Measurements from ENCODE around the gene PLA2G2F.

Gene PLA2G2F

DNA sequence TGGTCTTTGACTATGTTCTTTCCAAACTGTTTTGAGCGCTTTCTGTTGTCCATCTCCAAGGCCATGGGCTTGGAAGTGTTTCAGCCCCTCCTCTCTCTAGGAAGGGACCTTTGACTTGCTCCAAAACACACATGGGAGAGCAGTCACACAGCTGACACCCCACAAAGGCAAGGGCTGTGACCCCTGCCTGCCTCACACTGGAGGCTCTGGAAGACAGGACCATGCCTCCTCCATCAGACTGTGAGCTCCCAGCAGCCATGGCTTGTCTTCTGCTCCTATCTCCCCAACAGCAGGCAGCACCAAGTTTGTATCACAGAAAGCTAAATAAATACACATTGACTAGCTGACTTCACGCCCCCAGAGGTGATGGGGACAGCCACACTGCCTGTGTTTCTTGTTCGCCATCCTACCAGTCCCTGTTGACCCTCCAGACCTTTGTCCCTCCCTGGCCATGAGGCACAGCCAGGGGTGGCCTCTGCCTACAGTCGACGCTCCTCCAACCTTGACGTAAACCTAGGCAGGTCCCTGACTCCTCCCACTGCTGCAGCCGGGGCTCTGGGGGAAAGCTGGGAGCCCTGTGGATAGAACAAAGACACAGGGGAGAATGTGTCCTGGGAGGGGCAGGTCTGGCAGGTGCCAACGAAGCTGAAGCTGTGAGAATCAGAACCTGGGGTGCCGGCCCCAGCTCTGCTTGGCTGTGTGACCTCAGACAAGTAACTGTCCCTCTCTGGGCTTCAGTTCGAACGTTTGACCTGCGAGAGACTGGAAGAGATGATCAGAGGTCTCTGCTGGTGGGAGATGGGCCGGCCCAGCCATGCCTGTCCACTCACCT is 4.8 kb downstream of the PLA2G2F start:
- DNase-seq: no peak

DNA sequence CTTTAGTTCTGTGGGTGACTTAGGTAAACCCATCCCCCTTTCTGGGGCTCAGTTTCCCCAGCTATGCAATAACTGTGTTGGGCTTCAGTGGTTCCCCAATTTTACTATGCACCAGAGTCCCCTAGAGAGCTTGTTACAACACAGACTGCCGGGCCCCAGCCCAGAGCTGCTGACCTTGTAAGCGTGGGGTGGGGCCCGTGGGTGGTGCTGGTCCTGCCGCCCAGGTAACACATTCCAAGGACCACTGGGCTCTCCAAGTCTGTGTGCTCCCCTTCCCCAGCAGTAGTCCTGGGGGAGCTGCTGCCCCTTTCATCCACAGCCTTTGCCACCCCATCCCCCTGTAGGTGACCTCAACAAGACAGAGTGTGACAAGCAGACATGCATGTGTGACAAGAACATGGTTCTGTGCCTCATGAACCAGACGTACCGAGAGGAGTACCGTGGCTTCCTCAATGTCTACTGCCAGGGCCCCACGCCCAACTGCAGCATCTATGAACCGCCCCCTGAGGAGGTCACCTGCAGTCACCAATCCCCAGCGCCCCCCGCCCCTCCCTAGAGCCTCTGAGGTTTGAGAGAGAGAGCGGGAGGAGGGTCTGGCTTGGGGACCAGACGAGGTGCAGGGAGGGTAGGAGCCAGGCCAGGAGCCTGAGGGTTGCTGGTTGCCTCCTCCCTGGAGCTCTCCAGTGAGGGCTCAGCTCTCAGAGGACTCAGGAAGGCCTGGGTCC is 8.9 kb downstream of the PLA2G2F start:
- DNase-seq: no peak

DNA sequence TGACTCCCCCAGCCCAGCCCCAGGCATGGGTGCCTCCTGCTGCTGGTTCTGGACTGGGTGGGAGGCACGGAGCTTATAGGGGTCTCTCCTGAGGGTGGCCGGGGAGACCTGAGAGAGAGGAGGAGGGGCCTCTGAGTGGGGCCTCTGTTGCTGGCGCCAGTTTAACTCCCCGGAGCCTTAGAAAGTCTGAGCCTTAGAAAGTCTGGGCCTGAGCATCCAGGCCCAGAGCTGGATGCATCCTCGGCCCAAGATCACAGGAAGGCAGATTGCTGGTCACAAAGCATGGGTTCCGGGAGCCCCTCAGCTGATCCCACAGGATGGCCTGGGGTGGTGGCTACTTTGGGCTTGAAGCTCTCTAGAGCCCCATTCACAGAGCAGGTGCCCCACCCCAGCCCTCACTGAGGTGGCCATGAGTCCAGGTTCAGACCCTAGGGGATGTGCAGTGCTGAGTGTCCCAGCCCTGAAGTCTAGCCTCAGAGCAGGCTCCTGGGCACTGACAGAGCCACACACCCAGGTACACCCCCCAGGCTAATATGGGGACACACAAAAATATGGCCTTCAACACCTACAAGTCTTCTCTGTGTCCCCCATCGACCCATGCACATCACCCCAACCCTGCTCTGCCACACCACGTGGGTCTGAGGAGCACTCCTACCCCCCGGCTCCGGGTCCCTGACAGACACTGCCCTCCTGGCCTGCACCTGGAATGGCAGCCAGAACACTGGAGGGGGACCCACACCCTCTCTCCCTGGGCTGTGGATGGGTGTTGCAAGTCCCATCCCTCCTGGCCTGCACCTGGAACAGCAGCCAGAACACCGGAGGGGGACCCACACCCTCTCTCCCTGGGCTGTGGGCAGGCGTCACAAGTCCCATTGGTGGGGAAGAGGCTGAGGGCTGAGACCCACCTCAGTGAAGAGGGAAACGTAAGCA is 9.7 kb downstream of the PLA2G2F start:
- no peak for DNase-seq

DNA sequence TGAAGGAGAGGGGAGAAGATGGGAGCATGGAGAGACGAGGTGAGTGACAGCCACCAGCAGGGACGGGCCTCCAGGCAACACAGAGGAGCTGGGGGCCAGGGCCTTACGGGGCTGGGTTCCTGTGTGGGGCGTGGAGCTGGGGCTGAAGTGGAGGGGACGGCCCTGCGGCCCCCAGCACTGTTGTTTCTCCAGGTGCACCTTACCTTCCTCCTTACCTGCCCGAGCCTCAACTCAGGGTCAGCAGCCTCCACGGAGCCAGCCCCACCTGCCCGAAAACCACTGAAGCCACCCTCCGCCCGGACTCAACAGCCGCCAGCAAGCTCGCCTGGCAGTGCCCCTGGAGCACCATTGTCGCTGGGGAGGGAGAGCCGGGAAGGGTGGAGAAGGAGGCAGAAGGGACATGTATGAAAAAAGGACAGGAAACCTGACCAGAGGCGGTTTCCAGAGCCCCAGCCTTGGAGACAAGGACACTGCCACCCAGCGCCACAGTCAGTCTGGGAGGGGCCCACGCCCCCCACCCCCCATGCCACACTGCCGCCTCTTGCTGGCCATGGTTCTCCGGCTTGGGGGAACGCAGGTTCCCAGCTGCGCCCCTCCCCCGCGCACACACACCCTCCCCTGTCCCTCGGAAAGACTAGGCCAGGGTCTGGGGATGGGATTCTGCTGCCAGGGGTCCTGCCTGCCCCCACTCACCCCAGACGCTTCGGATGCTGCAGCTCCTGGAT is 10.6 kb downstream of the PLA2G2F start:
- DNase-seq: no peak

DNA sequence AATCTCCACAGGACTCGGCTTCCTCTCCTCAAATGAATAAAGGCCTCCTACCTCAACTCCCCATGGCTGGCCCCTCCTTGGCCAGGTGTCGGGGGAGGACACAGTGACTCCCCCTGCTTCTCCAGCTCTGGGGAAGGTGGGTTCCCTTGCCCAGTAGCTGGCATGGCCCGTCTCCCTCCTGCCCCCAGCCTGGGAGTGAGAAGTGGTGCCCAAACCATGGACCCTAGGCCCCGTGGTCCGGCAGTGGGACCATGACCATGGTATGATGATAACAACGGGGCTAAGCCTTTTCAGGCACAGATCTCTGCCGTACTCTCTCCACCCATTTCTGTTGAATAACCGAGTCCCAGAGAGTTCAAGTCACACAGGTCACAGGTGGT is 11.2 kb downstream of the PLA2G2F start:
- DNase-seq: no peak

DNA sequence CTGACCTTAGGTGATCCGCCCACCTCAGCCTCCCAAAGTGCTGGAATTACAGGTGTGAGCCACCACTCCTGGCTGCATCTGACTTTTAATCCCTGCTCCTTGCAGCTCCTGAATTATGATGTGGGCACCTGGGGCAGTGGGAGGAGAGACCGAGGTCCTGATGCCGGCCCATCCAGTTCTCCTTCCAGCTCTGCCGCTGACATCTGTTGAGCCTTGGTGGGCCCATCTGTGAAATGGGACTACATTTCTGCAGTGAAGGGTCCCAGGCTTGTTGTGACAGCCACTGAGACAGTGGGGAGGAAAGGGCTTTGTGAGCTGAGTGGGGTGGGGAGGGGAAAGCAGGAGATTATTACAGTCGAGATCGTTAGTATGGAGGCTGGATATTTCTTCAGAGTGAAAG is 11.8 kb downstream of the PLA2G2F start:
- DNase-seq: no peak

DNA sequence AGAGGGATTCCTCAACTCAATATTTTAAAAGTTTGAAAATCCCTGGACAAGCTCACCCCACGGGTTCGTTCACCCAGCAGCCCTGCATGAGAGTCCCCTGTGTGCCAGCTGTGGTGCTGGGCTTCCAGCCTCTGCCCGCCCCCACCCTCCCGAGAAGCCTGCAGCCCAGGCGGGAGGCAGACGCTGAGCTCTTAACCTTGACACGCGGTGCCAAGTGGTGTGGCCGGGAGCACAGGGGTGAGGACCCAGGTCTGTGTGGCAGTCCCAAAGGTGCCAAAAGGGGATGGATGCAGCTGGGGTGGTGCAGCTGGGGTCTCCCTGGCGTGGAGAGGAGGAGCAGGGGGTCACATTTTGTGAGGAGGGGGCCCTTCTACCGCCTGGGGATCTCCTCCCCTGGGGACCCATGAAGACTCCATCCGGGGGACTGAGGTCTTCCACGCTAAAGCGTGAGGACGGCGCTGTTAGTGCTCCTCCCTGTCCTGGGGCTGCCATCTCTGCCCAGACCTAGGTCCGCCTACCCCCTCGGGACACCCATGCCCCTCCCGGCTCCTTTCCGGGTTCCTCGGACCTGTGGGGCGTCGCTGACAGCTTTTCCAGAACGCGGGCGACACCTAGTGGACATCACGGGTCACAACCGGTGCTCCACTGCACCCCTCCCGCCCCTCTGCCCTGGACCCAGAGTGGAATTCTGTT is 12.9 kb downstream of the PLA2G2F start:
- peak; percentile 67 for DNase-seq

DNA sequence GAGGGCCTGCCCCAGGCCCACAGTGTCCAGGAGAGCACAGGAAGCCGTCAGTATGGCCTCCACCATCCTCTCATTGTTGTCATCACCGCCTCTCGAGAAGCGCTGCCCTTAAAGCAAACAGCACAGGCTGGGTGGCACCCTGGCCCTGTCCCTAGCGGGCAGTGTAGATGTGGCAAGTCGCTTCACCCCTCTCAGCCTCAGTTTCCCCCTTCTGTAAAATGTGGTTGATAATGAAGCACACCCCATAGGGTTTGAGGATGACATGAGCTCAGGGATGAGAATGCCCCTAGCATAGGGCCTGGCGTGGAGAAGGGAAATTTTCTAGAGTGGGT is 13.4 kb downstream of the PLA2G2F start:
- no peak for DNase-seq

DNA sequence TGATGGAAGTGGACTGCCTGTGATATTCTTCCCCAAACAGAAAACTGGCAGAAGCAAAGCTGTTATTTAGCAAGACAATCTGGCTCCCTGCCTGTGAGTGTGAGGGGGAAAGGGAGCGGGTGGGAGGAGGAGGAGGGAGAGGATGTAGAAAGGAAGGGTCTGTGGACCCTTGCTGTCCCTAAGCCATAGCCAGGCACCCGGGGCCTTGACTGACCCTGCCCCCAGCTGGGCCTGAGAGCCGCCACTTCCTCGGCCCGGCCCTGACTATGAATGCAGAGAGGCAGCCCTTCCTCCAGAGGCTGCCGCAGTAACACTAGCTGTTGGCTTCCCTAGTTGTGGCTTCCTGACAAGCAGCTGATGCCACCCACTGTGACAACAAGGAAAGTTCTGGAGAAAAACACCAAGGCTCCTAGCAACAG is 13.9 kb downstream of the PLA2G2F start:
- DNase-seq: no peak

DNA sequence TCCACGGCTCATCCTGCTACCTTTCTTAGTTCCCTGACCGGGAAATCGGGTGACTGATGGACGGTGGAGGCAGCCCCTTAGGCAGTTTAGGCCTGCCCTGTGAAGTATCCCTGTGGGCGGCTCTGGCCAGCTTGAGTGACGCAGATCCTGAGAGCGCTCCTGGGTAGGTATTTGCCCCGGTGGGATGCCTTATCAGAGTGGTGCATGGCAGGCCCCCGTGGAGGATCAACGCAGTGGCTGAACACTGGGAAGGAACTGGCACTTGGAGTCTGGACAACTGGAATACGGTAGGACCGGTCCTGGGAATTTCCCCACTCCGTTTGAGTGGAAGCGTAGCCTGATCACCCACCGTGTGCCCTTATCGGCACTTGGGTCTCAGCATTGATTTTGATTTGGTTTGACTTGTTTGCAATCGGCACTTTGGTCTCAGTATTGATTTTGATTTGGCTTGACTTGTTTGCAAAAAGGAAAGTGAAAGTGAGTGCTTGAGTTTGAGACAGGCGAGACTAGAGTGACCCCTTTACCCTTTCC is 15.2 kb downstream of the PLA2G2F start:
- DNase-seq: no peak

DNA sequence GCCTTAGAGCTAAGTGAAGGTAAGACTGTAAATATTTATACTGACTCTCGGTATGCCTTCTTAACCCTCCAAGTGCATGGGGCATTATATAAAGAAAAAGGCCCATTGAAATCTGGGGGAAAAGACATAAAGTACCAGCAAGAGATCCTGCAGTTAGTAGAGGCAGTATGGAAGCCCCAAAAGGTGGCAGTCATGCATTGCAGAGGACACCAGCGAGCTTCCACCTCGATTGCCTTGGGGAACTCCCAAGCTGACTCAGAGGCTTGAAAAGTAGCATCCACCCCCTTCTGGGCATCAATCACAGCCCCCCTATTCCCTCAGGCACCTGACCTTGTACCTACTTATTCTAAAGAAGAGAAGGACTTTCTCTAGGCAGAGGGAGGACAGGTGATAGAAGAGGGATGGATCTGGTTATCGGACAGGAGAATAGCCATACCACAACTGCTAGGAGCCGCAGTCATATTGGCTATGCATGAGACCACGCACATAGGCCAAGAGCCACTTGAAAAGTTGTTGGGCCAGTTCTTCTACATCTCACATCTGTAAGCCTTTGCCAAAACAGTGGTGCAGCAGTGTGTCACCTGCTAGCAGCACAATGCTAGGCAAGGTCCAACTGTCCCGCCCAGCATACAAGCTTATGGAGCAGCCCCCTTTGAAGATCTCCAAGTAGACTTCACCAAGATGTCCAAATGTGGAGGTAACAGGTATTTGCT is 19.4 kb downstream of the PLA2G2F start:
- no peak for DNase-seq

DNA sequence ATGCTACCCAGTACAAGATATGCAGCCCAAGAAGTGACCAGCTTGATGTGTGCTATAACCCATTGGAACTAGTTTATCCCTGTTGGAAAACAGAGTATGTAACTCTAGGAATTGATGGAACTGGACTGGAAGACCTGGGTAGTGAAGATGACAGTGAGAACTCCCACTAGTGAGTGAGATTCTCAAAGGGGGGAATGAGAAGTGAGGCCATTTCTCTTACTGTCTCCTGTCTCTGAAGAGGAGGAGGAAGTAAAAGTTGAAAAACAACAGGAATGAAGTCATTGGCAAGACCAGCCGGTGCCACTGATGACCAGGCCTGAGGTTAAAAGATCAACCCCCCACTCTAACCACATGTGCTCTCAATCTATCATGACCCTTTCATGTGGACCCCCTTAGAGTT is 20.9 kb downstream of the PLA2G2F start:
- no peak for DNase-seq

DNA sequence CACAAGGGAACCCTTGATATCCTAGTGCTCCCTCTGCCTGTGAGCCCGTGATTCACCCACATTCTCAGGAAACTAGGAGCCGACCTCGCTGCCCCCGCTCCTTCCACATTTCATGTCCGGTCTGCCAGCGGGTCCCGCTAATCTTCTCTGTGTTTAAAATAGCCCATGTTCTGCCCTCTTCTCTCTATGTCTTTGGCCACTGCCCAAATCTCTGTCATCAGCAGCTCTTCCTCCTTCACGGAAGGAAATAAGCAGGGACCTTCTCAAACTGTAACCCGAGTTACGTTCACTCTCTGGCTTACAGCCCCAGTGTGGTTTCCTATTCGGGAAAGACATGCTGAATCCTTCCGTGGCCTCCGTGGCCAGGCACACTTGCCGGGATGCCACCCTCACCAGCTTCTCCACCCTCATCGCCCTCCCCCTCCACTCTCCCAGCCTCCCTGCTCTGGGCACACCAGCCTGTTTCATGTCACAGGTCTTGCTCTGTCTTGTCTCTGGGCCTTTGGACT is 25.6 kb downstream of the PLA2G2F start:
- no peak for DNase-seq

DNA sequence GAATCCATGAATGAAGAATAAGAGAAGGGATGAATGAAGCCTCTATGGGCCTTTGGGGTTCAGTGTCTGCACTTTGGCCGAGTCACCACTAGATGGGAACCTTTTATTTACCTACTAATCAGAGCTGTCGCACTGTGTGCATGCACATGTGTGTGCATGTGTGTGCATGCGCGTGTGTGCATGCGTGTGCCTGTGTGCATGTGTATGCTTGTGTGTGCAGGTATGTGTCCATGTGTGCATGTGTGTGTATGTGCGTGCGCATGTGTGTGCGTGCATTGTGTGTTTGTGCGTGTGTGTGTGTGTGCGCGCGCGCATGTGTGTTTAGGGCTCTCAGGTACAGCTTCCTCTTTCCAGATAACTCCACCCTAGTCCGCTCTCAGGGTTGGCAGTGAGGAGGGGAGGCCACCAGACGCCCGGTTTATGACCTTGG is 26.4 kb downstream of the PLA2G2F start:
- DNase-seq: no peak

DNA sequence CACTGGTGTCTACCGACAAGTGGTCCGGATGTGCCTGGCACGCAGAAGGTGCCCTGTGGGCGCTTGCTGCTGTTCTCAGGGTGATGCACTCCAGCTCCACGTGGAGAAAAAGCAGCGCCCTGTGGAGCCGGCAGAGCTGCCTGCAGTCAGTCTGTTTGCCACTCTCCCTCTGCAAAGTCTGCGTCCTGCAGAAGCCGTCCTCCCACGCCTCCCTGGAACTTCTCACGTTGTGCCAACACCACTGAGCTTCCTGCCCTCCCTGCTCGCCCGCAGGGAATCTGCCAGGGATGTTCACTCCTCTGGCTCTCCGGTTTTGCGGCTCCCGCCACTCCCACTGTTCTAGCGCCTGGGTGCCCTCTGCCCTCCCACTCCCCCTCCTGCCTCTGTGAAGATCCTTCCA is 26.9 kb downstream of the PLA2G2F start:
- no peak for DNase-seq

DNA sequence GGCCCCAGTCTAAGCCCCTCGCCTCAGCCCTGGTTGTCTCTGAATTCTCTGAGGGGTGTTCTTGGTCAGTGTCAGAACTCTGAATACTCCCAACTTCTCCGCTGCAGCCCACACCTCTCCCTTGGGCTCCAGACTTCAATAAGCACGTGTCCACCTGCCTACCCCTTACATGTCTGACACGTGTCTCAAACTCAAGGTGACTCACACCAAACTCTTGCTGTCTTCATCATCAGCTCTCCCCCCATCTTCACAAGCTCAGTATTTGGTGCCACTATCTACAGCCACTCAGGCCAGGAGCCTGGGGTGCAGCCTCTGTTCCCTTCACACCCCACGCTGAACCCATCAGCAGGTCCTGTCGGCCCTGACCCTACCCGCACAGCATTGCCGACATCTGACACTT is 28.0 kb downstream of the PLA2G2F start:
- DNase-seq: no peak

DNA sequence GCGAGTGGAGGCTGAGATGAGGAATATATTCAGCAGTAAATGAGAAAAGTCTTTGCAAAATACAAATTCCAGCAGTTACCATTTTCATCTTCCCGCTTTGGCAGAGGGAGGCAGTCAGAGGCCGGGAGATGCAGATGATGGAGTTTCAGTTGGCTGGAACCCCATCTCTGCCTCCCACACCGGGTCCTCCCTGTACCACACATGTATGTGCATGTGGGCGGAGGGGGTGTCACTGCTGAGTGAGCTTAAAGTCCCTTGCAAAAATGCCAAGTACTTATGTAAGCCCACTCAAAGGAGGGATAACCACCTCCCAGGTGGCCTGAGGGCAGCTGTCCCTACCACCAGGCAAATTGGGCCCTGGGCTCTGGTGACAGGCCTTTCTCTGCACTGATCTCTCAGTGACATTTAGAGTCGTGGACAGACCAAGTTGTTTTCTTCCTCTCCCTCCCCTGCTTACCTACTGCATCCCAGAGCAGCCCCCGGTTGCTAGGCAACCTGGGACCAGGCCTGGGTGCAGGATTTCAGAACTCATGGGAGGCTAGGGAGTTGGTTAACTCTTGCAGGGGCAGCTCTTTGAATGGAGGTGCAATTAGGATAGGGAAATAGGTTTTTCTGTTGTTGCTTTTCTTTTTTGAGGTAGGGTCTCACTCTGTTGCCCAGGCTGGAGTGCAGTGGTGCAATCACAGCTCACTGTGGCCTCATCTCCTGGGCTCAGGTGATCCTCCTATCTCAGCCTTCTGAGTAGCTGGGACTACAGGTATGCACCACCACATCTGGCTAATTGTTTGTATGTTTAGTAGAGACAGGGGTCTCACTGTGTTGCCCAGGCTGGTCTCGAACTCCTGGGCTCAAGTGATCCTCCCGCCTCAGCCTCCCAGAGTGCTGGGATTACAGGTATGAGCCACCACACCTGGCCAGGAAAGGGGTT is 29.7 kb downstream of the PLA2G2F start:
- no peak for DNase-seq

DNA sequence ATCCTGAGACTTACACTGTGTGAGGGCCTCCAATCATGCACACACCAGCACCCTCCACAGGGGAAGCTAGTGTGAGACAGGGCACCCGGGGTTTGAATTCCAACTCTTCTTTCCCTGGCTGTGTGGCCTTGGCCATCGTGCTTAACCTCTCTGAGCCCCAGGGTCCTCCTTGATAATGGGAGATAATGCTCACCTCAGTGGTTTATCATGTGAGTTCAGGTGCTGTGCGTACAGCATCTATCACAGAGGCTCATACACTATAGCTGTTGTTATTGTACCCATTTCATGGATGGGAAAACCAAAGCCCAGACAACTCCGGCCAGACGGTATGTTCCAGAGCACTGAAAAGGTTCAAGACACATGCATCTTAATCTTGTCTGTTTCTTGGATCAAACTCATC is 30.8 kb downstream of the PLA2G2F start:
- DNase-seq: no peak

DNA sequence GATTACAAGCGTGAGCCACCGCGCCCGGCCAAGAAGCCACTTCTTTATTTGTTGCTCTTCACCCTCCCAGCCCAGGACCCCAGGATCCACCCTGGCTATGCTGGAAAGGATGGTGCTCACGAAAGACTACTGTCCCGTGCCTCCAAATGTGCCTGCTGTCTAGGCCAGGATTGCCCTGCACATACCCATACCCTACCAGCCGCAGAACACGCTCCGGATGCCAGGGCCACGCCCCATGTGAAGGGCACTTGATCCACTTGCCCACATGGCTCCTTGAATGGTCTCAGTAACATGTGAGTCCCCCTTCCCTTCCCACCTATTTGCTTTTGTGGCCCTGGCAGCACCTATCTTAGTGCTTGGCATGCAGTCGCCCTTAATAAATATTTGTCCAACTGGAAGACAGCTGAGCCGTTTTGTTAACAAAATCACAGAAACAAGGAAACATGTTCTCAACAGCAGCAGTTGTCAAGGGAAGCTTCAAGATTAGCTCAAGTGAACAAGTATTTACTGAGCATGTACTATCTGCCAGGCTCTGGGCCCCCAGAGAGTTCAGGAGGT is 33.0 kb downstream of the PLA2G2F start:
- DNase-seq: no peak
